ENCODE measurements around the gene CIDEA. TPM values are rescaled to one million over a fixed set of nuclear protein-coding genes. Genes with fewer than 3 reads are reported as not detected.

The CIDEA gene
- total RNA-seq, 1 experiment from 2014 or later = 0.50 TPM

DNA sequence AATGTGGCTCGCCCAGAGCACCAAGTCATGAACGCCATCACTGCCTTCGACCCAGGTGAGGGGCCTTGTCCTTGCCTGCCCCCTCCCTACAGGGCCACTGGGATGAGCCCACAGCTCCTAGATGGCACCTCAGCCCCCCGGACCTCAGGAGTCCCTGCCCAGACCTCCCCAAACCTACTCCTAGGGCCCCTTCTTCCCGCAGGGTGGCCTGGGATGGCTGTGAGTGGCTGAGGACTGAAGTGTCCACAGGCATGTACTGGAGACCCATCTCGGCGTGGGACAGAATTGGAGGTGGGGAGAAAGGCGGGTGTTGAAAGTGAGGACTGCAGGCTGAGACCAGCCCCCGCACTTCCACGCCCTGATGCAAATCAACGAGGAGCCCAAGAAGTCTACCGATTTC, 51.0 kb downstream of the CIDEA start (continued):
- TF ChIP-seq, protein P1, sequence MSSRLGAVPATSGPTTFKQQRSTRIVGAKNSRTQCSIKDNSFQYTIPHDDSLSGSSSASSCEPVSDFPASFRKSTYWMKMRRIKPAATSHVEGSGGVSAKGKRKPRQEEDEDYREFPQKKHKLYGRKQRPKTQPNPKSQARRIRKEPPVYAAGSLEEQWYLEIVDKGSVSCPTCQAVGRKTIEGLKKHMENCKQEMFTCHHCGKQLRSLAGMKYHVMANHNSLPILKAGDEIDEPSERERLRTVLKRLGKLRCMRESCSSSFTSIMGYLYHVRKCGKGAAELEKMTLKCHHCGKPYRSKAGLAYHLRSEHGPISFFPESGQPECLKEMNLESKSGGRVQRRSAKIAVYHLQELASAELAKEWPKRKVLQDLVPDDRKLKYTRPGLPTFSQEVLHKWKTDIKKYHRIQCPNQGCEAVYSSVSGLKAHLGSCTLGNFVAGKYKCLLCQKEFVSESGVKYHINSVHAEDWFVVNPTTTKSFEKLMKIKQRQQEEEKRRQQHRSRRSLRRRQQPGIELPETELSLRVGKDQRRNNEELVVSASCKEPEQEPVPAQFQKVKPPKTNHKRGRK (CRISPR knock-in tag; IDR thresholded peaks at IDR 0.05; ENCODE audit: borderline replicate concordance) = no peak
- TF ChIP-seq ATF1 (CRISPR knock-in tag; IDR thresholded peaks at IDR 0.05) = no peak
- TF ChIP-seq, protein P2, sequence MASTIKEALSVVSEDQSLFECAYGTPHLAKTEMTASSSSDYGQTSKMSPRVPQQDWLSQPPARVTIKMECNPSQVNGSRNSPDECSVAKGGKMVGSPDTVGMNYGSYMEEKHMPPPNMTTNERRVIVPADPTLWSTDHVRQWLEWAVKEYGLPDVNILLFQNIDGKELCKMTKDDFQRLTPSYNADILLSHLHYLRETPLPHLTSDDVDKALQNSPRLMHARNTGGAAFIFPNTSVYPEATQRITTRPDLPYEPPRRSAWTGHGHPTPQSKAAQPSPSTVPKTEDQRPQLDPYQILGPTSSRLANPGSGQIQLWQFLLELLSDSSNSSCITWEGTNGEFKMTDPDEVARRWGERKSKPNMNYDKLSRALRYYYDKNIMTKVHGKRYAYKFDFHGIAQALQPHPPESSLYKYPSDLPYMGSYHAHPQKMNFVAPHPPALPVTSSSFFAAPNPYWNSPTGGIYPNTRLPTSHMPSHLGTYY (CRISPR knock-in tag; IDR thresholded peaks at IDR 0.05) = no peak
- TF ChIP-seq, protein P3, sequence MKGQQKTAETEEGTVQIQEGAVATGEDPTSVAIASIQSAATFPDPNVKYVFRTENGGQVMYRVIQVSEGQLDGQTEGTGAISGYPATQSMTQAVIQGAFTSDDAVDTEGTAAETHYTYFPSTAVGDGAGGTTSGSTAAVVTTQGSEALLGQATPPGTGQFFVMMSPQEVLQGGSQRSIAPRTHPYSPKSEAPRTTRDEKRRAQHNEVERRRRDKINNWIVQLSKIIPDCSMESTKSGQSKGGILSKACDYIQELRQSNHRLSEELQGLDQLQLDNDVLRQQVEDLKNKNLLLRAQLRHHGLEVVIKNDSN (CRISPR knock-in tag; IDR thresholded peaks at IDR 0.05) = no peak
- TF ChIP-seq, protein P4, sequence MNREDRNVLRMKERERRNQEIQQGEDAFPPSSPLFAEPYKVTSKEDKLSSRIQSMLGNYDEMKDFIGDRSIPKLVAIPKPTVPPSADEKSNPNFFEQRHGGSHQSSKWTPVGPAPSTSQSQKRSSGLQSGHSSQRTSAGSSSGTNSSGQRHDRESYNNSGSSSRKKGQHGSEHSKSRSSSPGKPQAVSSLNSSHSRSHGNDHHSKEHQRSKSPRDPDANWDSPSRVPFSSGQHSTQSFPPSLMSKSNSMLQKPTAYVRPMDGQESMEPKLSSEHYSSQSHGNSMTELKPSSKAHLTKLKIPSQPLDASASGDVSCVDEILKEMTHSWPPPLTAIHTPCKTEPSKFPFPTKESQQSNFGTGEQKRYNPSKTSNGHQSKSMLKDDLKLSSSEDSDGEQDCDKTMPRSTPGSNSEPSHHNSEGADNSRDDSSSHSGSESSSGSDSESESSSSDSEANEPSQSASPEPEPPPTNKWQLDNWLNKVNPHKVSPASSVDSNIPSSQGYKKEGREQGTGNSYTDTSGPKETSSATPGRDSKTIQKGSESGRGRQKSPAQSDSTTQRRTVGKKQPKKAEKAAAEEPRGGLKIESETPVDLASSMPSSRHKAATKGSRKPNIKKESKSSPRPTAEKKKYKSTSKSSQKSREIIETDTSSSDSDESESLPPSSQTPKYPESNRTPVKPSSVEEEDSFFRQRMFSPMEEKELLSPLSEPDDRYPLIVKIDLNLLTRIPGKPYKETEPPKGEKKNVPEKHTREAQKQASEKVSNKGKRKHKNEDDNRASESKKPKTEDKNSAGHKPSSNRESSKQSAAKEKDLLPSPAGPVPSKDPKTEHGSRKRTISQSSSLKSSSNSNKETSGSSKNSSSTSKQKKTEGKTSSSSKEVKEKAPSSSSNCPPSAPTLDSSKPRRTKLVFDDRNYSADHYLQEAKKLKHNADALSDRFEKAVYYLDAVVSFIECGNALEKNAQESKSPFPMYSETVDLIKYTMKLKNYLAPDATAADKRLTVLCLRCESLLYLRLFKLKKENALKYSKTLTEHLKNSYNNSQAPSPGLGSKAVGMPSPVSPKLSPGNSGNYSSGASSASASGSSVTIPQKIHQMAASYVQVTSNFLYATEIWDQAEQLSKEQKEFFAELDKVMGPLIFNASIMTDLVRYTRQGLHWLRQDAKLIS (CRISPR knock-in tag; IDR thresholded peaks at IDR 0.05; ENCODE audit: borderline replicate concordance) = no peak
- TF ChIP-seq, protein P5, sequence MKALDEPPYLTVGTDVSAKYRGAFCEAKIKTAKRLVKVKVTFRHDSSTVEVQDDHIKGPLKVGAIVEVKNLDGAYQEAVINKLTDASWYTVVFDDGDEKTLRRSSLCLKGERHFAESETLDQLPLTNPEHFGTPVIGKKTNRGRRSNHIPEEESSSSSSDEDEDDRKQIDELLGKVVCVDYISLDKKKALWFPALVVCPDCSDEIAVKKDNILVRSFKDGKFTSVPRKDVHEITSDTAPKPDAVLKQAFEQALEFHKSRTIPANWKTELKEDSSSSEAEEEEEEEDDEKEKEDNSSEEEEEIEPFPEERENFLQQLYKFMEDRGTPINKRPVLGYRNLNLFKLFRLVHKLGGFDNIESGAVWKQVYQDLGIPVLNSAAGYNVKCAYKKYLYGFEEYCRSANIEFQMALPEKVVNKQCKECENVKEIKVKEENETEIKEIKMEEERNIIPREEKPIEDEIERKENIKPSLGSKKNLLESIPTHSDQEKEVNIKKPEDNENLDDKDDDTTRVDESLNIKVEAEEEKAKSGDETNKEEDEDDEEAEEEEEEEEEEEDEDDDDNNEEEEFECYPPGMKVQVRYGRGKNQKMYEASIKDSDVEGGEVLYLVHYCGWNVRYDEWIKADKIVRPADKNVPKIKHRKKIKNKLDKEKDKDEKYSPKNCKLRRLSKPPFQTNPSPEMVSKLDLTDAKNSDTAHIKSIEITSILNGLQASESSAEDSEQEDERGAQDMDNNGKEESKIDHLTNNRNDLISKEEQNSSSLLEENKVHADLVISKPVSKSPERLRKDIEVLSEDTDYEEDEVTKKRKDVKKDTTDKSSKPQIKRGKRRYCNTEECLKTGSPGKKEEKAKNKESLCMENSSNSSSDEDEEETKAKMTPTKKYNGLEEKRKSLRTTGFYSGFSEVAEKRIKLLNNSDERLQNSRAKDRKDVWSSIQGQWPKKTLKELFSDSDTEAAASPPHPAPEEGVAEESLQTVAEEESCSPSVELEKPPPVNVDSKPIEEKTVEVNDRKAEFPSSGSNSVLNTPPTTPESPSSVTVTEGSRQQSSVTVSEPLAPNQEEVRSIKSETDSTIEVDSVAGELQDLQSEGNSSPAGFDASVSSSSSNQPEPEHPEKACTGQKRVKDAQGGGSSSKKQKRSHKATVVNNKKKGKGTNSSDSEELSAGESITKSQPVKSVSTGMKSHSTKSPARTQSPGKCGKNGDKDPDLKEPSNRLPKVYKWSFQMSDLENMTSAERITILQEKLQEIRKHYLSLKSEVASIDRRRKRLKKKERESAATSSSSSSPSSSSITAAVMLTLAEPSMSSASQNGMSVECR (CRISPR knock-in tag; IDR thresholded peaks at IDR 0.05; ENCODE audit: borderline replicate concordance) = no peak

DNA sequence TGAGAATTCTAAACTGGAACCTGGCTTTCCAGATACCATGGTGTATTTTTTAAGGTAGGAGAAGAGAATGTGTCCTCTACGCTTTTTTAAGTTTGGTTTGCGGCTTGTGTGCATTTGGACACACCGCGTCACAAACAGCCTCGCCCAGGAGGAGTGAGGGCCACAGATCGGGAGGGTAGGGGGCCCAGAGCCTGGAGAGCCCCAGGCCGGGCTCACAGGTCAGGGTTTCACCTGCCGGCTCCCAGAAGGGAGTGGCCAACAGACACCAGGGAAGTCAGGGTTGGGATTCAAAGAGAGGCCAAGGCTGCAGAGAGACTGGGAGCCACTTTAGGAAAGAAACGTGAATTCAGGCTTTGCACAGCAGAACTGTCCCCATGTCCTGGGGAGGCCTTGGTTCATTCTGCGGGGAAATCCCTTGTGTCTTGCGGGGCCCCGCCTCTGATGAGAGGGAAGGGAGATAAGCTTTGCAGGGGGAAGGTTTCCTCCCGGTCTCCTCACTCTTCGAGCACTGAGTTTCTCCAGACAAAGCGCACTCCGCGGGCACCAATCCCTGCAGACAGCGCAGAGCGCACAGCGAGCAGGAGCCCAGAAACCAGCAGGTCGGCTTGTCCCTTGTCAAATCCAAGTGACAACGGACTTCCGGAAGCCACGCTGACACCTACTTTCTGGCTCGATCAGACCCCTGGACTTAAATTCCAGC, 51.9 kb downstream of the CIDEA start:
- Mint-ChIP-seq H3K9me3 (0 out of 2 replicates have a peak, but pooled peaks cover 3% of the 10 kb centered on the region), H3K4me1 (peaks cover 42% of the 10 kb centered on the region), H3K36me3 (peaks cover 14% of the 10 kb centered on the region), H3K27me3 (ENCODE audit: low read depth) (peaks cover 20% of the 10 kb centered on the region), H3K27ac (0 out of 2 replicates have a peak overlapping the region, but pooled peaks have one; percentile 63), H3K4me3 (peak overlapping the region; percentile 87)
- ChIA-PET POLR2A (interaction anchor here (0.7 kb wide), 1 partner anchor 30 kb away, joined by 3 read pairs; no protein-coding TSS in a partner anchor), CTCF (interaction anchor here (0.7 to 2.4 kb wide), 4 partner anchors 18 to 71 kb away, joined by 3 to 18 read pairs (median 10); partner anchors contain the start of gene AFG3L2)
- TF ChIP-seq ZNF671 (CRISPR knock-in tag; IDR thresholded peaks at IDR 0.05) = no peak
- TF ChIP-seq, protein P6, sequence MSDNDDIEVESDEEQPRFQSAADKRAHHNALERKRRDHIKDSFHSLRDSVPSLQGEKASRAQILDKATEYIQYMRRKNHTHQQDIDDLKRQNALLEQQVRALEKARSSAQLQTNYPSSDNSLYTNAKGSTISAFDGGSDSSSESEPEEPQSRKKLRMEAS (CRISPR knock-in tag; IDR thresholded peaks at IDR 0.05) = 0 out of 2 replicates have a peak, but pooled peaks have one; percentile 14
- DNase-seq (ENCODE audit: low spot score) (peak; percentile 42), ATAC-seq (peak; percentile 11)
